PC-3 (cell line): ENCODE data around the gene CAMSAP1. TPM values are rescaled to one million over a fixed set of nuclear protein-coding genes. Genes with fewer than 3 reads are reported as not detected.

Source experiments
- ATAC-seq: fragments of 200-7000 bp; cut with Tn5 transposase; 2 replicates; pipeline ENCODE4 v1.9.1; 2020; ENCODE audit warnings: mild to moderate bottlenecking, moderate library complexity
- BruUV-seq: library from RNA; stranded (reverse); fragments of 400-500 nt; replicated peaks from 2 replicates; lab custom pipeline; 2021; lab: Mats Ljungman, UMichigan
- CTCF ChIA-PET: fragments of 300-600 bp; sonication (Branson Sonifier 250); formaldehyde crosslinking; loops from one replicate; lab custom pipeline; 2022; ENCODE audit warnings: antibody characterized with exemption; lab: Charles Lee
- POLR2A ChIA-PET: fragments of 300-600 bp; sonication (Branson Sonifier 250); formaldehyde crosslinking; loops from one replicate; lab custom pipeline; 2022; ENCODE audit warnings: antibody characterized with exemption; ENCODE audit not compliant: unreplicated experiment; lab: Charles Lee
- DNase-seq: peaks from one replicate; pipeline ENCODE4 v3.0.0-alpha.2; 2015
- H2AFZ ChIP-seq: fragments of 300-600 bp; sonication (generic); 2 replicates; pipeline ENCODE4 v1.6.0; 2016; ENCODE audit warnings: antibody characterized with exemption, low read length
- H3F3A ChIP-seq: fragments of 300-600 bp; sonication (generic); one replicate; pipeline ENCODE4 v1.6.0; 2017; ENCODE audit warnings: antibody characterized with exemption, low read length, control low read depth, mild to moderate bottlenecking; ENCODE audit not compliant: unreplicated experiment
- H3K27ac ChIP-seq: fragments of 300-600 bp; sonication (generic); 2 replicates; pipeline ENCODE4 v1.5.1; 2016; ENCODE audit warnings: mild to moderate bottlenecking, low read length
- H3K27me3 ChIP-seq: fragments of 300-600 bp; sonication (generic); 2 replicates; pipeline ENCODE4 v1.6.1; 2016; ENCODE audit warnings: low read length, mixed read lengths
- H3K36me3 ChIP-seq: fragments of 300-600 bp; sonication (generic); 2 replicates; pipeline ENCODE4 v1.6.1; 2016; ENCODE audit warnings: low read depth, mixed run types, low read length, mixed read lengths
- H3K4me1 ChIP-seq: fragments of 300-600 bp; sonication (generic); 2 replicates; pipeline ENCODE4 v1.5.1; 2016; ENCODE audit warnings: low read length; ENCODE audit not compliant: insufficient read depth
- H3K4me2 ChIP-seq: fragments of 300-600 bp; sonication (generic); 2 replicates; pipeline ENCODE4 v1.6.0; 2016; ENCODE audit warnings: low read length
- H3K4me3 ChIP-seq: fragments of 300-600 bp; sonication (generic); 2 replicates; pipeline ENCODE4 v1.5.1; 2016; ENCODE audit warnings: mild to moderate bottlenecking, low read length, mixed read lengths
- H3K79me2 ChIP-seq: fragments of 300-600 bp; sonication (generic); 2 replicates; pipeline ENCODE4 v1.6.1; 2017; ENCODE audit warnings: low read length, mixed read lengths
- H3K9ac ChIP-seq: fragments of 300-600 bp; sonication (generic); 2 replicates; pipeline ENCODE4 v1.6.0; 2016; ENCODE audit warnings: mild to moderate bottlenecking, low read length
- H3K9me2 ChIP-seq: fragments of 300-600 bp; sonication (generic); replicated peaks from 2 replicates; pipeline ENCODE4 v1.6.1; 2016; ENCODE audit warnings: mixed run types, low read length, mixed read lengths
- H3K9me3 ChIP-seq: fragments of 300-600 bp; sonication (generic); 2 replicates; pipeline ENCODE4 v1.6.1; 2016; ENCODE audit warnings: low read length, mixed read lengths
- H4K20me1 ChIP-seq: fragments of 300-600 bp; sonication (generic); 2 replicates; pipeline ENCODE4 v1.6.1; 2016; ENCODE audit warnings: low read length, mixed read lengths
- CTCF ChIP-seq: fragments of 300-600 bp; sonication (generic); conservative IDR thresholded peaks from 2 replicates; pipeline ENCODE4 v1.5.1; 2017; ENCODE audit warnings: antibody characterized with exemption, low read depth, mild to moderate bottlenecking, low read length
- EZH2 ChIP-seq: fragments of 300-600 bp; sonication (generic); IDR thresholded peaks from one replicate; pipeline ENCODE4 v1.6.1; 2017; ENCODE audit warnings: antibody characterized with exemption, mild to moderate bottlenecking, low read length; ENCODE audit not compliant: unreplicated experiment
- EZH2phosphoT487 ChIP-seq: fragments of 300-600 bp; sonication (generic); IDR thresholded peaks from 2 replicates; pipeline ENCODE4 v1.6.1; 2018; ENCODE audit warnings: mild to moderate bottlenecking, antibody characterized with exemption, low read length, borderline replicate concordance
- intact Hi-C: fragments of 100-400 bp; cut with micrococcal nuclease; formaldehyde crosslinking; loops from 2 replicates; pipeline ENCODE4 v1.9.0; 2023
- total RNA-seq: library from RNA; depleted of rRNA; stranded (reverse); fragments of >200 nt; gene quantifications from 2 replicates; pipeline ENCODE4 v1.2.3, GENCODE V29; 2014

Gene CAMSAP1
- total RNA-seq, 1 experiment from 2014 or later: 16.4 TPM

GRCh38 chr9:135813671-135814290 is 93.6 kb downstream of the CAMSAP1 start:
- ChIA-PET CTCF (no interaction called here), POLR2A (no interaction called here)
- Histone ChIP-seq H2AFZ (no peak overlapping the region), H3F3A (no peaks in the 10 kb centered on the region), H4K20me1 (no peaks in the 10 kb centered on the region), H3K4me3 (no peak overlapping the region), H3K9me3 (no peaks in the 10 kb centered on the region), H3K27ac (no peak overlapping the region), H3K27me3 (no peaks in the 10 kb centered on the region), H3K4me2 (no peak overlapping the region), H3K79me2 (no peaks in the 10 kb centered on the region), H3K4me1 (no peaks in the 10 kb centered on the region), H3K9ac (no peak overlapping the region), H3K9me2 (no peaks in the 10 kb centered on the region), H3K36me3 (peaks cover 5% of the 10 kb centered on the region; the same call in 1 of the 2 replicates)
- no peak for TF ChIP-seq EZH2
- no peak for TF ChIP-seq EZH2phosphoT487
- no peak for TF ChIP-seq CTCF
- no peak for DNase-seq
- ATAC-seq: no peak
- intact Hi-C loops: no loop called here
- no TSS peak for BruUV-seq

GRCh38 chr9:135812961-135813360 is 94.4 kb downstream of the CAMSAP1 start:
- Histone ChIP-seq H3K27ac (no peak overlapping the region), H3K36me3 (peaks cover 5% of the 10 kb centered on the region; the same call in 1 of the 2 replicates), H3K4me1 (no peaks in the 10 kb centered on the region), H3K27me3 (no peaks in the 10 kb centered on the region), H2AFZ (no peak overlapping the region), H3K9me3 (no peaks in the 10 kb centered on the region), H3K79me2 (no peaks in the 10 kb centered on the region), H3K4me2 (no peak overlapping the region), H3K9me2 (no peaks in the 10 kb centered on the region), H3K4me3 (no peak overlapping the region), H3F3A (no peaks in the 10 kb centered on the region), H3K9ac (no peak overlapping the region), H4K20me1 (no peaks in the 10 kb centered on the region)
- POLR2A ChIA-PET: no interaction called here
- intact Hi-C loops: no loop called here
- no peak for DNase-seq
- CTCF ChIA-PET: no interaction called here
- no TSS peak for BruUV-seq
- TF ChIP-seq EZH2: no peak
- no peak for TF ChIP-seq EZH2phosphoT487
- TF ChIP-seq CTCF: no peak
- no peak for ATAC-seq

GRCh38 chr9:135811801-135812200 is 95.5 kb downstream of the CAMSAP1 start:
- BruUV-seq: no TSS peak
- no peak overlapping the region for H2AFZ ChIP-seq
- no peaks in the 10 kb centered on the region for H3K9me2 ChIP-seq
- H3K9me3 ChIP-seq: no peaks in the 10 kb centered on the region
- no peaks in the 10 kb centered on the region for H3K79me2 ChIP-seq
- no peaks in the 10 kb centered on the region for H3F3A ChIP-seq
- H3K4me2 ChIP-seq: no peak overlapping the region
- ATAC-seq: no peak
- intact Hi-C loops: no loop called here
- H4K20me1 ChIP-seq: no peaks in the 10 kb centered on the region
- H3K4me3 ChIP-seq: no peak overlapping the region
- ChIA-PET CTCF (no interaction called here), POLR2A (interaction anchor here (0.6 kb wide), 1 partner anchor 92 kb away, joined by 4 read pairs; no protein-coding TSS in a partner anchor)
- H3K9ac ChIP-seq: no peak overlapping the region
- peaks cover 5% of the 10 kb centered on the region; the same call in 1 of the 2 replicates for H3K36me3 ChIP-seq
- DNase-seq: no peak
- H3K27ac ChIP-seq: no peak overlapping the region
- H3K27me3 ChIP-seq: no peaks in the 10 kb centered on the region
- TF ChIP-seq EZH2phosphoT487 (no peak), CTCF (no peak), EZH2 (no peak)
- no peaks in the 10 kb centered on the region for H3K4me1 ChIP-seq
